ENCODE measurements around the gene SLC8A1. TPM values are rescaled to one million over a fixed set of nuclear protein-coding genes. Genes with fewer than 3 reads are reported as not detected.

The SLC8A1 gene
- total RNA-seq, 1 experiment from 2014 or later = 1.7 TPM

GRCh38 chr2:40097691-40098385 is 354.1 kb downstream of the SLC8A1 start:
- peaks cover 2% of the 10 kb centered on the region; the same call in 1 of the 2 replicates for H3K4me1 ChIP-seq (ENCODE audit: insufficient read depth, low read length)
- no peaks in the 10 kb centered on the region for H3K27me3 Mint-ChIP-seq (ENCODE audit: low read depth)
- no peaks in the 10 kb centered on the region for H3K23me2 ChIP-seq (ENCODE audit: insufficient read length, low read depth, low read length, poor library complexity, severe bottlenecking)
- H4K91ac ChIP-seq (ENCODE audit: insufficient read length, low read depth, low read length) = no peak overlapping the region
- no peak overlapping the region for H3K4me2 ChIP-seq (ENCODE audit: insufficient read depth, insufficient read length, low read length)
- no peak overlapping the region for H3K27ac Mint-ChIP-seq
- no peak overlapping the region for H3T11ph ChIP-seq (ENCODE audit: low read length)
- H3K56ac ChIP-seq (ENCODE audit: insufficient read length, low read depth, low read length) = no peak overlapping the region
- DNase-seq = no peak
- H3K9me3 Mint-ChIP-seq = no peaks in the 10 kb centered on the region
- H2BK120ac ChIP-seq (ENCODE audit: low read depth, low read length, poor library complexity, severe bottlenecking) = no peak overlapping the region
- no peak overlapping the region for H3K9ac ChIP-seq (ENCODE audit: extremely low read depth, insufficient read length, low read length)
- peaks cover 19 to 31% of the 10 kb centered on the region in 2 experiments for H3K4me1 Mint-ChIP-seq
- no peak overlapping the region for H2BK5ac ChIP-seq (ENCODE audit: insufficient read length, low read length)
- WGBS (ENCODE audit: extremely low coverage, insufficient read length, low lambda C conversion rate) = no CpG with 5 or more reads among the region's 2 CpGs
- no peak overlapping the region for H3K23ac ChIP-seq (ENCODE audit: insufficient read length, low read depth, low read length)
- no peak overlapping the region for H2AFZ ChIP-seq (ENCODE audit: low read length)
- H4K5ac ChIP-seq (ENCODE audit: insufficient read length, low read depth, low read length) = no peak overlapping the region
- H3K4me3 Mint-ChIP-seq = no peak overlapping the region
- H2AK5ac ChIP-seq (ENCODE audit: insufficient read length, low read length) = no peak overlapping the region
- no peak overlapping the region for H3K27ac ChIP-seq (ENCODE audit: insufficient read length, low read depth, low read length)
- no peaks in the 10 kb centered on the region for H3K79me1 ChIP-seq (ENCODE audit: insufficient read depth, low read depth, low read length, poor library complexity, severe bottlenecking)
- no peak overlapping the region for H2BK12ac ChIP-seq (ENCODE audit: insufficient read length, low read depth, low read length)
- H3K18ac ChIP-seq (ENCODE audit: insufficient read length, low read depth, low read length) = no peak overlapping the region
- no peak for TF ChIP-seq CTCF (conservative IDR thresholded peaks at IDR 0.05)
- no peak overlapping the region for H2BK20ac ChIP-seq (ENCODE audit: low read depth, low read length, poor library complexity, severe bottlenecking)
- no peaks in the 10 kb centered on the region for H4K20me1 ChIP-seq (ENCODE audit: control insufficient read depth, insufficient read depth, insufficient read length)
- H3K79me2 ChIP-seq (ENCODE audit: insufficient read depth, low read length) = no peaks in the 10 kb centered on the region
- H3K36me3 Mint-ChIP-seq (ENCODE audit: insufficient read depth in 1 of 3, low read depth in 3 of 3) = no peaks in the 10 kb centered on the region
- H3K9me3 ChIP-seq (ENCODE audit: control insufficient read depth, low read depth, low read length) = no peaks in the 10 kb centered on the region
- H2BK15ac ChIP-seq (ENCODE audit: low read depth, low read length) = no peak overlapping the region
- H3K14ac ChIP-seq (ENCODE audit: insufficient read depth, low read length) = no peak overlapping the region
- H4K8ac ChIP-seq (replicated peaks; ENCODE audit: insufficient read length, low read depth, low read length) = no peak overlapping the region
- H3K27me3 ChIP-seq (ENCODE audit: insufficient read depth, low read length) = no peaks in the 10 kb centered on the region
- H3K4ac ChIP-seq (ENCODE audit: low read depth, low read length) = no peak overlapping the region

Data from H9 (cell line).